ENCODE measurements around the gene NFASC. TPM values are rescaled to one million over a fixed set of nuclear protein-coding genes. Genes with fewer than 3 reads are reported as not detected.

Gene NFASC
- total and polyA plus RNA-seq, 8 donors: 3.3 to 12.7 (median 6.7) TPM

GRCh38 chr1:205016584-205016983 lies 145.9 kb downstream of the NFASC start:
- Histone ChIP-seq H3K27ac (no peak overlapping the region), H3K36me3 (no peaks in the 10 kb centered on the region), H3K9me3 (no peaks in the 10 kb centered on the region), H3K4me3 (no peak overlapping the region), H3K27me3 (no peaks in the 10 kb centered on the region), H3K4me1 (no peaks in the 10 kb centered on the region)
- FAIRE-seq (no peak), DNase-seq (no peak), ATAC-seq (no peak)
- intact Hi-C loops (cut with DNase I): no loop called here
- 79 to 83% methylated on average over 13 of the region's 13 CpGs for WGBS, 2 donors
- TF ChIP-seq, protein P1, sequence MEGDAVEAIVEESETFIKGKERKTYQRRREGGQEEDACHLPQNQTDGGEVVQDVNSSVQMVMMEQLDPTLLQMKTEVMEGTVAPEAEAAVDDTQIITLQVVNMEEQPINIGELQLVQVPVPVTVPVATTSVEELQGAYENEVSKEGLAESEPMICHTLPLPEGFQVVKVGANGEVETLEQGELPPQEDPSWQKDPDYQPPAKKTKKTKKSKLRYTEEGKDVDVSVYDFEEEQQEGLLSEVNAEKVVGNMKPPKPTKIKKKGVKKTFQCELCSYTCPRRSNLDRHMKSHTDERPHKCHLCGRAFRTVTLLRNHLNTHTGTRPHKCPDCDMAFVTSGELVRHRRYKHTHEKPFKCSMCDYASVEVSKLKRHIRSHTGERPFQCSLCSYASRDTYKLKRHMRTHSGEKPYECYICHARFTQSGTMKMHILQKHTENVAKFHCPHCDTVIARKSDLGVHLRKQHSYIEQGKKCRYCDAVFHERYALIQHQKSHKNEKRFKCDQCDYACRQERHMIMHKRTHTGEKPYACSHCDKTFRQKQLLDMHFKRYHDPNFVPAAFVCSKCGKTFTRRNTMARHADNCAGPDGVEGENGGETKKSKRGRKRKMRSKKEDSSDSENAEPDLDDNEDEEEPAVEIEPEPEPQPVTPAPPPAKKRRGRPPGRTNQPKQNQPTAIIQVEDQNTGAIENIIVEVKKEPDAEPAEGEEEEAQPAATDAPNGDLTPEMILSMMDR (IDR thresholded peaks at IDR 0.05): no peak

- H3K4me1 ChIP-seq: no peaks in the 10 kb centered on the region
- intact Hi-C loops (cut with DNase I): no loop called here
- FAIRE-seq (no peak), DNase-seq (no peak), ATAC-seq (no peak)
- H3K4me3 ChIP-seq: no peak overlapping the region
- H3K9me3 ChIP-seq: no peaks in the 10 kb centered on the region
- no peak overlapping the region for H3K27ac ChIP-seq
- H3K36me3 ChIP-seq: no peaks in the 10 kb centered on the region
- TF ChIP-seq, protein P1 (IDR thresholded peaks at IDR 0.05): no peak
- WGBS, 2 donors: 72 to 75% methylated on average over 6 of the region's 6 CpGs
- H3K27me3 ChIP-seq: no peaks in the 10 kb centered on the region
Observed at GRCh38 chr1:205017001-205017400, 146.3 kb downstream of the NFASC start.

DNA sequence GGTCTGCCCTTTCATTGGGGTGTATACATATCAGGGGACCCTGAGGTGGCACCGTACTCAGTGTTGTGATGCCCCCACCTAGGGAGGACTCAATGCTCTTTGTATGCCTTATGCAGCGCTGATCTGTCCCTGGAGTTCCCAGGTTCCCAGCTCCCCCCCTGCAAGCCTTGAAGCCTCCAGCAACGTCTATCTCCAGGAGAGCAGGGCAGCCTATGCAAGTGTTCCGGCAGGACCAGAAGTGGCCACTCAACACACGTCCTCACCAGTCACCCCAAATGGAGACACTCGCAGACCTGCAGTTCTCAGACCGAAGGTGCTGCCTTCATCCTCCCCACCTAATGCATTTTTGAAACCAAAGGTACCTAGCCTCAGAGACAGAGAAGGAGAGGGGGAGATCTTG lies 147.1 kb downstream of the NFASC start:
- WGBS, 2 donors: 73 to 74% methylated on average over 7 of the region's 7 CpGs
- FAIRE-seq: no peak
- Histone ChIP-seq H3K36me3 (no peaks in the 10 kb centered on the region), H3K27ac (no peak overlapping the region), H3K9me3 (no peaks in the 10 kb centered on the region), H3K4me1 (no peaks in the 10 kb centered on the region), H3K4me3 (no peak overlapping the region), H3K27me3 (no peaks in the 10 kb centered on the region)
- DNase-seq: no peak
- TF ChIP-seq, protein P1 (IDR thresholded peaks at IDR 0.05): no peak
- intact Hi-C loops (cut with DNase I): no loop called here
- no peak for ATAC-seq

- no peaks in the 10 kb centered on the region for H3K4me1 ChIP-seq
- TF ChIP-seq, protein P1 (IDR thresholded peaks at IDR 0.05): no peak
- peak in 1 of 4 donors; percentile 24 for ATAC-seq
- H3K36me3 ChIP-seq: no peaks in the 10 kb centered on the region
- no peak overlapping the region for H3K4me3 ChIP-seq
- FAIRE-seq: no peak
- H3K27ac ChIP-seq: no peak overlapping the region
- intact Hi-C loops (cut with DNase I): no loop called here
- H3K27me3 ChIP-seq: no peaks in the 10 kb centered on the region
- DNase-seq: no peak
- no peaks in the 10 kb centered on the region for H3K9me3 ChIP-seq
- 48 to 63% methylated on average over 2 of the region's 2 CpGs for WGBS, 2 donors
Observed at GRCh38 chr1:205018381-205018780, 147.7 kb downstream of the NFASC start.

- Histone ChIP-seq H3K27me3 (no peaks in the 10 kb centered on the region), H3K36me3 (no peaks in the 10 kb centered on the region), H3K4me3 (no peak overlapping the region), H3K4me1 (no peaks in the 10 kb centered on the region), H3K9me3 (no peaks in the 10 kb centered on the region), H3K27ac (no peak overlapping the region)
- TF ChIP-seq, protein P1 (IDR thresholded peaks at IDR 0.05): no peak
- intact Hi-C loops (cut with DNase I): no loop called here
- FAIRE-seq (no peak), ATAC-seq (no peak), DNase-seq (no peak)
- 83 to 91% methylated on average over 9 of the region's 9 CpGs for WGBS, 2 donors
Observed at GRCh38 chr1:205020466-205020865, 149.8 kb downstream of the NFASC start.

Data from pancreas (tissue), 10 donors.